HG03354 (cell line): ENCODE data around the gene TAS1R2.

Experiments used
- ATAC-seq: cut with Tn5 transposase; IDR thresholded peaks from one replicate; pipeline ENCODE4 v1.9.1; 2021; ENCODE audit warnings: mild to moderate bottlenecking; ENCODE audit not compliant: unreplicated experiment, poor library complexity, severe bottlenecking

Gene TAS1R2

GRCh38 chr1:18830596-18830995 lies 28.9 kb downstream of the TAS1R2 start:
- ATAC-seq, result no peak

- ATAC-seq, result no peak
Measured at GRCh38 chr1:18829671-18830070, 29.8 kb downstream of the TAS1R2 start.

- no peak for ATAC-seq
Measured at GRCh38 chr1:18828224-18828623, 31.2 kb downstream of the TAS1R2 start.

- no peak for ATAC-seq
Measured at GRCh38 chr1:18823438-18823837, 36.0 kb downstream of the TAS1R2 start.

GRCh38 chr1:18820791-18821641 lies 38.4 kb downstream of the TAS1R2 start:
- no peak for ATAC-seq

- no peak for ATAC-seq
Measured at GRCh38 chr1:18819986-18820790, 39.3 kb downstream of the TAS1R2 start.

- ATAC-seq, result no peak
Measured at GRCh38 chr1:18819203-18819602, 40.3 kb downstream of the TAS1R2 start.

- ATAC-seq, result no peak
Measured at GRCh38 chr1:18817795-18818435, 41.5 kb downstream of the TAS1R2 start.

- no peak for ATAC-seq
Measured at GRCh38 chr1:18817316-18817715, 42.1 kb downstream of the TAS1R2 start.

- no peak for ATAC-seq
Measured at GRCh38 chr1:18816808-18817207, 42.7 kb downstream of the TAS1R2 start.

- ATAC-seq, result no peak
Measured at GRCh38 chr1:18814874-18815531, 44.5 kb downstream of the TAS1R2 start.

- ATAC-seq, result no peak
Measured at GRCh38 chr1:18814425-18814824, 45.0 kb downstream of the TAS1R2 start.

- no peak for ATAC-seq
Measured at GRCh38 chr1:18812453-18812939, 47.0 kb downstream of the TAS1R2 start.

- ATAC-seq, result no peak
Measured at GRCh38 chr1:18811733-18812452, 47.6 kb downstream of the TAS1R2 start.

GRCh38 chr1:18809953-18810899 lies 49.2 kb downstream of the TAS1R2 start:
- ATAC-seq, result no peak

GRCh38 chr1:18808550-18808949 lies 50.9 kb downstream of the TAS1R2 start:
- no peak for ATAC-seq

GRCh38 chr1:18807334-18808063 lies 52.0 kb downstream of the TAS1R2 start:
- ATAC-seq, result no peak
